K562 (cell line): ENCODE results near the gene SART1. TPM values are rescaled to one million over a fixed set of nuclear protein-coding genes. Genes with fewer than 3 reads are reported as not detected.

Experiments
- ATAC-seq: fragments of 200-7000 bp; cut with Tn5 transposase; 3 replicates; pipeline ENCODE4 v1.9.1; 2020; ENCODE audit warnings: moderate library complexity
- BruUV-seq: library from RNA; stranded (reverse); fragments of 400-500 nt; replicated peaks from 2 replicates; lab custom pipeline; 2021; lab: Mats Ljungman, UMichigan
- CTCF ChIA-PET: fragments of 300-600 bp; formaldehyde crosslinking; extraction: SDS; loops from one replicate; lab custom pipeline; 2021; ENCODE audit warnings: low intra/inter-chr PET ratio; lab: Yijun Ruan, JAX
- POLR2A ChIA-PET: fragments of 300-600, 350-650 bp; sonication (Branson Sonifier 250); formaldehyde crosslinking; extraction: SDS; loops from one replicate; lab custom pipeline; 2021; ENCODE audit warnings: antibody characterized with exemption, inconsistent platforms; lab: Yijun Ruan, JAX
- DNase-seq, 4 experiments: peaks; one replicate each; pipeline versions ENCODE4 v3.0.0 to v3.0.0-alpha.2; 2011 to 2018; ENCODE audit warnings: low spot score in 3 of 4, mixed read lengths in 3 of 4; ENCODE audit errors: extremely low read depth in 1 of 4
- FAIRE-seq: peaks from 2 replicates; lab custom pipeline; 2011; peaks lifted over from hg19 to GRCh38; lab: Jason Lieb, UNC
- H2AFZ ChIP-seq: 2 replicates; pipeline ENCODE4 v1.6.0; 2011; ENCODE audit warnings: low read depth, low read length, control low read depth, inconsistent platforms
- H3K27ac ChIP-seq: fragments of 200-600 bp; 3 replicates; pipeline ENCODE4 v1.8.0; 2011; ENCODE audit warnings: low read depth, mild to moderate bottlenecking, control low read depth, inconsistent platforms, low read length, moderate library complexity, mixed read lengths; ENCODE audit errors: extremely low read depth
- H3K27me3 ChIP-seq, 2 experiments: fragments of 300-600 bp in 1 of 2; 2 replicates in 1 of 2; 3 replicates in 1 of 2; pipeline versions ENCODE4 v1.6.0 to v1.8.0; 2011; ENCODE audit warnings: inconsistent platforms in 2 of 2, low read length in 2 of 2, mild to moderate bottlenecking in 1 of 2, mixed read lengths in 1 of 2, moderate library complexity in 1 of 2; ENCODE audit not compliant: control insufficient read depth in 2 of 2, insufficient read depth in 2 of 2
- H3K36me3 ChIP-seq: fragments of 300-600 bp; 3 replicates; pipeline ENCODE4 v1.8.0; 2011; ENCODE audit warnings: mild to moderate bottlenecking, low read length, inconsistent platforms; ENCODE audit not compliant: control insufficient read depth, insufficient read depth
- H3K4me1 ChIP-seq, 2 experiments: fragments of 200-600 bp in 1 of 2; replicated peaks in 1 of 2; 2 replicates in 1 of 2; 3 replicates in 1 of 2; pipeline versions ENCODE4 v1.5.1 to v1.8.0; 2011; ENCODE audit warnings: inconsistent platforms in 2 of 2, low read length in 2 of 2, mild to moderate bottlenecking in 1 of 2, mixed read lengths in 1 of 2, moderate library complexity in 1 of 2; ENCODE audit not compliant: control insufficient read depth in 2 of 2, insufficient read depth in 2 of 2
- H3K4me2 ChIP-seq: 2 replicates; pipeline ENCODE4 v1.6.1; 2011; ENCODE audit warnings: low read length, control low read depth, inconsistent platforms, mixed read lengths; ENCODE audit not compliant: insufficient read depth
- H3K4me3 ChIP-seq: fragments of 200-600 bp; sonication (generic), shearing (Covaris generic); 2 replicates; pipeline ENCODE4 v1.5.1; 2016; ENCODE audit warnings: control low read depth, inconsistent platforms
- H3K79me2 ChIP-seq: fragments of 200-600 bp; 3 replicates; pipeline ENCODE4 v1.8.0; 2011; ENCODE audit warnings: low read length, inconsistent platforms; ENCODE audit not compliant: control insufficient read depth, insufficient read depth
- H3K9ac ChIP-seq, 2 experiments: 2 replicates each; pipeline versions ENCODE4 v1.6.0 to v1.6.1; 2011; ENCODE audit warnings: low read depth in 2 of 2, low read length in 2 of 2, control low read depth in 1 of 2, inconsistent platforms in 1 of 2, mild to moderate bottlenecking in 1 of 2, mixed read lengths in 1 of 2; ENCODE audit not compliant: insufficient read depth in 1 of 2
- H3K9me1 ChIP-seq: one replicate; pipeline ENCODE4 v1.6.0; 2011; ENCODE audit warnings: inconsistent platforms, mild to moderate bottlenecking, low read length, moderate library complexity; ENCODE audit not compliant: control insufficient read depth, insufficient read depth
- H3K9me3 ChIP-seq: replicated peaks from 2 replicates; pipeline ENCODE4 v1.5.1; 2011; ENCODE audit warnings: low read depth, low read length, inconsistent platforms; ENCODE audit not compliant: control insufficient read depth, insufficient read depth
- H4K20me1 ChIP-seq: replicated peaks from 2 replicates; pipeline ENCODE4 v1.6.1; 2011; ENCODE audit warnings: low read length, inconsistent platforms, mixed read lengths; ENCODE audit not compliant: control insufficient read depth, insufficient read depth
- CBX5 ChIP-seq: IDR thresholded peaks from 2 replicates; pipeline ENCODE4 v1.6.1; 2014; ENCODE audit warnings: low read depth, borderline replicate concordance
- CCNT2 ChIP-seq: IDR thresholded peaks from 2 replicates; pipeline ENCODE4 v1.6.1; 2011; ENCODE audit warnings: borderline replicate concordance, low read depth, mild to moderate bottlenecking, moderate library complexity, mixed read lengths, low read length; ENCODE audit not compliant: insufficient read length; ENCODE audit errors: extremely low read depth
- CHD2 ChIP-seq: IDR thresholded peaks from 2 replicates; pipeline ENCODE4 v1.6.1; 2011; ENCODE audit warnings: low read depth, low read length
- CSDE1 ChIP-seq, 2 experiments: fragments of 450-650 bp; IDR thresholded peaks; 2 replicates each; pipeline ENCODE4 v1.6.1; 2016; ENCODE audit warnings: mild to moderate bottlenecking in 1 of 2
- ELF1 ChIP-seq: fragments of 200-800 bp; sonication (Bioruptor generic); IDR thresholded peaks from 2 replicates; pipeline ENCODE4 v1.6.1; 2016; ENCODE audit warnings: missing genetic modification characterization, missing compliant biosample characterization
- ILK ChIP-seq: fragments of 450-650 bp; IDR thresholded peaks from 2 replicates; pipeline ENCODE4 v1.6.1; 2016; ENCODE audit warnings: missing genetic modification characterization, low read depth, mild to moderate bottlenecking, missing compliant biosample characterization, moderate library complexity, borderline replicate concordance
- KDM1A ChIP-seq, 2 experiments: fragments of 450-650 bp; IDR thresholded peaks; 2 replicates each; pipeline ENCODE4 v1.6.1; 2016; ENCODE audit warnings: mild to moderate bottlenecking in 2 of 2
- L3MBTL2 ChIP-seq: fragments of 450-650 bp; IDR thresholded peaks from 2 replicates; pipeline ENCODE4 v1.6.1; 2016; ENCODE audit warnings: mild to moderate bottlenecking, moderate library complexity
- NCOA6 ChIP-seq: fragments of 450-650 bp; IDR thresholded peaks from 2 replicates; pipeline ENCODE4 v1.6.1; 2017; ENCODE audit warnings: mild to moderate bottlenecking
- NR2C2 ChIP-seq, 2 experiments: fragments of 200-800 bp in 1 of 2; sonication (Bioruptor generic) in 1 of 2; sonication (generic) in 1 of 2; formaldehyde crosslinking in 1 of 2; IDR thresholded peaks; 2 replicates each; pipeline versions ENCODE4 v1.6.1 to v1.8.0; 2016 to 2022; ENCODE audit warnings: mild to moderate bottlenecking in 1 of 2, missing compliant biosample characterization in 1 of 2, missing genetic modification characterization in 1 of 2, missing genetic modification reagents in 1 of 2
- NRF1 ChIP-seq, 2 experiments: fragments of 450-650 bp; IDR thresholded peaks in 1 of 2; conservative IDR thresholded peaks in 1 of 2; 2 replicates each; pipeline ENCODE4 v1.6.1; 2014; ENCODE audit warnings: mild to moderate bottlenecking in 2 of 2
- RBM22 ChIP-seq: fragments of 200-400 bp; formaldehyde crosslinking; IDR thresholded peaks from 2 replicates; pipeline ENCODE4 v1.6.1; 2018; ENCODE audit warnings: low read length, low read depth; ENCODE audit not compliant: poor library complexity, severe bottlenecking
- SRSF3 ChIP-seq: fragments of 200-400 bp; formaldehyde crosslinking; IDR thresholded peaks from 2 replicates; pipeline ENCODE4 v1.6.1; 2016; ENCODE audit warnings: mild to moderate bottlenecking, low read length, moderate library complexity; ENCODE audit not compliant: insufficient read depth
- ZC3H11A ChIP-seq: IDR thresholded peaks from 2 replicates; pipeline ENCODE4 v1.6.1; 2012; ENCODE audit warnings: low read depth, low read length, improper control_type of control experiment
- ZNF354B ChIP-seq: fragments of 250-450 bp; sonication (Bioruptor Pico); IDR thresholded peaks from 2 replicates; pipeline ENCODE4 v1.4.0; 2020
- ZNF561 ChIP-seq: fragments of 450-650 bp; formaldehyde crosslinking; conservative IDR thresholded peaks from 2 replicates; pipeline ENCODE4 v1.4.0; 2020; ENCODE audit warnings: mild to moderate bottlenecking, moderate library complexity
- WGBS: fragments of 100-300 bp; shearing (Covaris generic); methylation state at CpG from one replicate; pipeline ENCODE4 v1.1.6; 2016; ENCODE audit warnings: low coverage, mixed read lengths; ENCODE audit not compliant: insufficient coverage; ENCODE audit errors: missing lambda C conversion rate; 5-methylcytosine and 5-hydroxymethylcytosine counted together
- in situ Hi-C: fragments of 300-500 bp; cut with MboI; formaldehyde crosslinking; loops from 4 replicates; pipeline ENCODE4 v1.15.0; 2018; ENCODE audit warnings: inconsistent platforms, mixed read lengths
- intact Hi-C: fragments of 100-400 bp; cut with micrococcal nuclease; formaldehyde crosslinking; loops from 2 replicates; pipeline ENCODE4 v1.14.2; 2022
- polyA plus RNA-seq, 8 experiments: library from polyadenylated mRNA; depleted of rRNA in 4 of 8; stranded (reverse) in 5 of 8; unstranded in 3 of 8; fragments of >200 nt; fragmentation: Nextera tagmentation in 2 of 8; fragmentation: Illumina TruSeq in 1 of 8; extraction: Ambion mirVana in 2 of 8; extraction: Trizol in 1 of 8; gene quantifications; 2 replicates each; pipeline versions ENCODE4 v1.2.1 to v1.2.3, GENCODE V29; 2011 to 2014; ENCODE audit warnings: inconsistent platforms in 1 of 8, missing spikeins in 1 of 8
- total RNA-seq, 7 experiments: library from RNA; depleted of rRNA in 6 of 7; stranded (reverse); fragments of >200 nt in 6 of 7; fragmentation: Illumina TruSeq in 2 of 7; extraction: Trizol in 2 of 7; gene quantifications; 2 replicates each; pipeline versions ENCODE4 v1.2.1 to v1.2.3, GENCODE V29; 2011 to 2021; ENCODE audit warnings: low replicate concordance in 1 of 7
- TF ChIP-seq, protein P1 (sequence below): fragments of 250-450 bp; sonication (Bioruptor Pico); IDR thresholded peaks from 2 replicates; pipeline ENCODE4 v1.5.0; 2021; ENCODE audit warnings: mild to moderate bottlenecking, borderline replicate concordance
- TF ChIP-seq, protein P2 (sequence below): sonication (generic); formaldehyde crosslinking; IDR thresholded peaks from 2 replicates; pipeline ENCODE4 v1.8.0; 2022; ENCODE audit warnings: missing genetic modification reagents, mild to moderate bottlenecking, moderate library complexity, borderline replicate concordance

Gene SART1
- total and polyA plus RNA-seq, 9 of the 15 experiments (the other 6 are each of a cell fraction or from before 2014, with no cell fraction given), result 4.8 to 84.1 (median 31.7) TPM

DNA sequence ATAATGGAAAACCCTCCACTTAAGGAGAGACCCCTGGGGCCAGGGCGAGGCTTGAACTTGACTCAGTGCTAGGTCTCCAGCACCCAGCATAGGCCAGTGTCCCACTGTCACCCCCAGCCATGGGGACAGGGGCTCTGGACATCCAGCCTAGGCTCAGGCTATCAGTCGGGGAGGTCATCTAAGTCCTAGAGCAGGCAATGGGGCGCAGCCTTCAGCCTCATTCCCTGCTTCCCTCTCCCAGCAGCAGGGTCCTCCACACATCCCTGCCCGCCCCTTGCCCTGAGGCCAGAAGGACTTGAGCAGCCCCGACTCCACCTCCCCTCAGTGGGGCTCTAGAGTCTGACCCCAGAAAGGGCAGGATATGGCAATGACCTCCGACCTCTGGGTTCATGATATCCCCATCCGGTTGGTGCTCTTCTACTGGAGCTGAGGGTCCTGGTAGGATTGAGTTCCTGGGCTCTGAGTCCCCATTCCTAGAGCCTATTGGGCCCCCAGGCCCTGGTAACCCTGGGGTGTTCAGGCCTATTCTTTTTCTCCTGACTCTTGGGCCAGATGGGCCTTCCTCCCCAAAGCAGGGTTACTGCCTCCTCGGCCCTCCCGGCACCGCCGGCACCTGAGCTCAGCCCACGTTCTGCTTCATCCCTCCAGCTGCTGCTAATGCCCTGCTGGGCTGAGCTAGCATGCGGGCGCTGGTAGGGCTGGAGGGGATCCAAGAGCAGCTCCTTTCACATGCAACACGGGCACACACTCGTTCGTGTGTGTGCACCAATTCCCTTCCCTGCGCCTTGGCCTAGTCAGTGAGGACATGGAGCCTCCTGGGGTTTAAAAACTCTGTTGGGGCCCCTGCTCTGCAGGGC is 54.6 kb downstream of the SART1 start (continued):
- TF ChIP-seq NR2C2 (CRISPR knock-in tag; IDR thresholded peaks at IDR 0.05) (no peak), NR2C2 (tag; IDR thresholded peaks at IDR 0.05) (peak; percentile 29; the same call in 1 of the 2 replicates), L3MBTL2 (no peak), NCOA6 (no peak)
- TF ChIP-seq, all 486 proteins: peak for 2

DNA sequence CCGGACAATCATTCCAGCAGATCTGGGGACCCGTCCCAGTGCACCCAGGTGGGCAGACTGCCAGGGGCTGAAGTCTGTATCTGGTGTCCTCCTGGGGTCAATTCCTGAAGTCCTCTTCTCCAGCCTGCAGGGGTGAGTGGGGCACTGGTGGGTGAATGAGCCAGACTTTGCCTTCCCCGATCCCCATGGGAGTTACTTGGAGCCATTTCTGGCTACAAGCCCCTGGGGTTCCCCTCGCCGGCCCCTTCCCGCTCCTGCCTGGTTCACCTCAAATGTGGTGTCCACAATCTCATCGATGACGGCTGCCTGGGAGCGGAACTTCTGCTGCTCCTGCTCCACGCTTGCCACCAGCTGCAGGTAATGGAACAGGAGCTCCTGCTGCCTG is 55.3 kb downstream of the SART1 start:
- in situ Hi-C loops (no loop called here), intact Hi-C loops (no loop called here)
- no peak for ATAC-seq
- BruUV-seq, result no TSS peak
- ChIA-PET CTCF (no interaction called here), POLR2A (interaction anchor here (0.8 to 1.5 kb wide), 2 partner anchors 10 to 126 kb away, joined by 3 to 8 read pairs; partner anchors contain the start of gene CCDC85B)
- no peak overlapping the region for H3K4me3 ChIP-seq
- H3K4me2 ChIP-seq, result no peak overlapping the region
- no peak for DNase-seq
- no peak overlapping the region for H3K27ac ChIP-seq
- no peaks in the 10 kb centered on the region for H3K27me3 ChIP-seq
- H3K36me3 ChIP-seq, result no peaks in the 10 kb centered on the region
- peaks cover 32 to 78% of the 10 kb centered on the region in 2 experiments for H3K4me1 ChIP-seq
- H3K9ac ChIP-seq, result peak overlapping the region in 1 of 2 experiments; percentile 37; a peak in 2 of 4 replicates
- H2AFZ ChIP-seq, result no peak overlapping the region
- H3K9me3 ChIP-seq, result no peaks in the 10 kb centered on the region
- WGBS, result 72% methylated on average over 10 of the region's 10 CpGs
- no peaks in the 10 kb centered on the region for H4K20me1 ChIP-seq
- no peaks in the 10 kb centered on the region for H3K79me2 ChIP-seq
- H3K9me1 ChIP-seq, result peaks cover 5% of the 10 kb centered on the region
- FAIRE-seq, result no peak
- no peak for TF ChIP-seq ELF1
- no peak for TF ChIP-seq CSDE1 (IDR thresholded peaks at IDR 0.05)
- TF ChIP-seq, protein P1, sequence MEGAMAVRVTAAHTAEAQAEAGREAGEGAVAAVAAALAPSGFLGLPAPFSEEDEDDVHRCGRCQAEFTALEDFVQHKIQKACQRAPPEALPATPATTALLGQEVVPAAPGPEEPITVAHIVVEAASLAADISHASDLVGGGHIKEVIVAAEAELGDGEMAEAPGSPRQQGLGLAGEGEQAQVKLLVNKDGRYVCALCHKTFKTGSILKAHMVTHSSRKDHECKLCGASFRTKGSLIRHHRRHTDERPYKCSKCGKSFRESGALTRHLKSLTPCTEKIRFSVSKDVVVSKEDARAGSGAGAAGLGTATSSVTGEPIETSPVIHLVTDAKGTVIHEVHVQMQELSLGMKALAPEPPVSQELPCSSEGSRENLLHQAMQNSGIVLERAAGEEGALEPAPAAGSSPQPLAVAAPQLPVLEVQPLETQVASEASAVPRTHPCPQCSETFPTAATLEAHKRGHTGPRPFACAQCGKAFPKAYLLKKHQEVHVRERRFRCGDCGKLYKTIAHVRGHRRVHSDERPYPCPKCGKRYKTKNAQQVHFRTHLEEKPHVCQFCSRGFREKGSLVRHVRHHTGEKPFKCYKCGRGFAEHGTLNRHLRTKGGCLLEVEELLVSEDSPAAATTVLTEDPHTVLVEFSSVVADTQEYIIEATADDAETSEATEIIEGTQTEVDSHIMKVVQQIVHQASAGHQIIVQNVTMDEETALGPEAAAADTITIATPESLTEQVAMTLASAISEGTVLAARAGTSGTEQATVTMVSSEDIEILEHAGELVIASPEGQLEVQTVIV, result no peak
- no peak for TF ChIP-seq RBM22
- no peak for TF ChIP-seq ZC3H11A
- no peak for TF ChIP-seq KDM1A (IDR thresholded peaks at IDR 0.05)
- no peak for TF ChIP-seq NRF1 (conservative IDR thresholded peaks at IDR 0.05 in 1 of 2, IDR thresholded peaks at IDR 0.05 in 1 of 2)
- TF ChIP-seq, protein P2, sequence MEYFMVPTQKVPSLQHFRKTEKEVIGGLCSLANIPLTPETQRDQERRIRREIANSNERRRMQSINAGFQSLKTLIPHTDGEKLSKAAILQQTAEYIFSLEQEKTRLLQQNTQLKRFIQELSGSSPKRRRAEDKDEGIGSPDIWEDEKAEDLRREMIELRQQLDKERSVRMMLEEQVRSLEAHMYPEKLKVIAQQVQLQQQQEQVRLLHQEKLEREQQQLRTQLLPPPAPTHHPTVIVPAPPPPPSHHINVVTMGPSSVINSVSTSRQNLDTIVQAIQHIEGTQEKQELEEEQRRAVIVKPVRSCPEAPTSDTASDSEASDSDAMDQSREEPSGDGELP (CRISPR knock-in tag), result no peak
- no peak for TF ChIP-seq CBX5
- TF ChIP-seq SRSF3, result no peak
- no peak for TF ChIP-seq ZNF354B (CRISPR knock-in tag)
- no peak for TF ChIP-seq ILK (tag)
- no peak for TF ChIP-seq ZNF561
- no peak for TF ChIP-seq CCNT2
- no peak for TF ChIP-seq CHD2
